Activated naive CD4-positive, alpha-beta T cell treated with anti-CD3 and anti-CD28 coated beads, Interleukin-2, amount 10 ng/mL, durations not matched to agents 7 days and 5 days (primary cell): ENCODE results near the gene FOSL2.
"Not testable (repeated sequence)": the region's sequence is repeated elsewhere in the genome, so short reads cannot be mapped to it uniquely, and the experiment has no call there.

Experiments
- CTCF ChIA-PET: fragments of 350-600 bp; sonication (Branson Sonifier 250); formaldehyde crosslinking; loops from one replicate; lab custom pipeline; 2021; ENCODE audit warnings: antibody characterized with exemption; lab: Charles Lee
- DNase-seq: peaks from one replicate; pipeline ENCODE4 v3.0.0-alpha.2; 2020
- H3K27ac Mint-ChIP-seq: one replicate; pipeline ENCODE4 v1.8.0; 2021; ENCODE audit warnings: mild to moderate bottlenecking, moderate library complexity, mixed read lengths
- H3K27me3 Mint-ChIP-seq: one replicate; pipeline ENCODE4 v1.8.0; 2021; ENCODE audit warnings: mild to moderate bottlenecking, mixed read lengths
- H3K36me3 Mint-ChIP-seq: one replicate; pipeline ENCODE4 v1.8.0; 2021; ENCODE audit warnings: mixed read lengths
- H3K4me1 Mint-ChIP-seq: one replicate; pipeline ENCODE4 v1.8.0; 2021; ENCODE audit warnings: mixed read lengths
- H3K4me3 Mint-ChIP-seq: one replicate; pipeline ENCODE4 v1.8.0; 2021; ENCODE audit warnings: mild to moderate bottlenecking, moderate library complexity, mixed read lengths
- H3K9me3 Mint-ChIP-seq: one replicate; pipeline ENCODE4 v1.8.0; 2021; ENCODE audit warnings: mixed read lengths

The FOSL2 gene

DNA sequence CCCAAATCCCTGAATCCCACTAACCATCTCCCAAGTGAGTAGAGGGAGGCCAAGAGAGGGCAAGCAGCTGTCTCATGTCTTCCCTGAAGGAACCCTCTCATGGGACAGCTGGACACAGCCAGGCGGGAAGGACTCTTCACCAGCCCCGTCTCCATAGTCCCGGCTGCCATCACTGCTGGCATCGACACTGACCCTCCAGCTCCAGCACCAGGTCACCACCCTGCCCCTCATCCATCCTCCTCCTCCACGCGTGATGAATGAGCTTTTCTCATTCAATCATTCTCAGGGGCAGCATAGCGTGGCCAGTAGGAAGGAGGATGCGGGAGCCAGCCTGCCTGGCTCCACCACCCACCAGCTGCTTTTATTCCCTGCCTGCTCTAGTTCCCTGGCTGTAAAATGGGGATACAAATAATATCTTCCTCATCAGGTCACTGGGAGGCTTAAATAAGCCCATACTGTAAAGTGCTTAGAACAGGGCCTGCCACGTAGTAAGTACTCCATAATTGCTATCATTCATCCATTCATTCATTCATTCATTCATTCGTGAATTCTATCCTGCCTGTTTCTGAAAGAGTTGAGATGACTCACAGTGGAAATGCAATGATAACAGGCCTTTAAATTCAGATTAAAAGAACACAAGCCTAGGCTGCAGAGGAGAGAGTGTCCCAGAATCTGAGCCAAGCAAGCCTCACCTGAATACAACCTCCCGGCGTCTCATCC lies 30.5 kb upstream of the FOSL2 start:
- peaks cover 4% of the 10 kb centered on the region for H3K36me3 Mint-ChIP-seq
- H3K9me3 Mint-ChIP-seq, result no peaks in the 10 kb centered on the region
- peaks cover 60% of the 10 kb centered on the region for H3K27me3 Mint-ChIP-seq
- peaks cover 94% of the 10 kb centered on the region for H3K4me1 Mint-ChIP-seq
- no peak for DNase-seq
- no peak overlapping the region for H3K4me3 Mint-ChIP-seq
- CTCF ChIA-PET, result interaction anchor here (0.6 kb wide), 1 partner anchor 30 kb away, joined by 3 read pairs; no protein-coding TSS in a partner anchor
- no peak overlapping the region for H3K27ac Mint-ChIP-seq

DNA sequence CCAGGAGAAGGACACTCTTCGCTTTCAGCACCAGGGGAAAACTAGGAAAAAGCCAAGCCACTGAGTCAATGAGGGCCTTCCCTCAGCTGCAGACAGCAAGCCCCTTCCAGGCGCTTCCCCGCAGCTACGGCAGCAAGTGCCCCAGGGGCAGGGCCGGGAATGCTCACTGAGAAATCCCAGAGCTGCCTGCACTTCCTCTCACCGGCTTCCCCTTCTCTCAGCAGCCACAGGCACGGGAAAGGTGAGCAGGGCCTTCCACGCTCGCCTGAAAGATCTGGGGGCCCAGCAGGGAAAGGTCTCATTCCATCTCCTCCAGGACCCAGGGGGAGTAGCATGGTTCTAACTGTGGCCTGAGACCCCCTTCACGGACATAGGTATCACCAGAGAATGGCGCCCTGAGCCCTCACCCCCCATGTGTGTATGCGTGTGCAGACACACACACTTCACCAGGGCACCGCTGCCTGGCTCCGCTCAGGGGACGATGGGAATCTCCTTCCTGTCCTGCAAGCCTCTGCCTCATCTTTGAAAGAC lies 29.6 kb upstream of the FOSL2 start:
- Mint-ChIP-seq H3K4me3 (no peak overlapping the region), H3K36me3 (peaks cover 4% of the 10 kb centered on the region), H3K9me3 (no peaks in the 10 kb centered on the region), H3K4me1 (peaks cover 98% of the 10 kb centered on the region), H3K27me3 (peaks cover 67% of the 10 kb centered on the region), H3K27ac (peak overlapping the region; percentile 52)
- DNase-seq, result no peak
- CTCF ChIA-PET, result no interaction called here

DNA sequence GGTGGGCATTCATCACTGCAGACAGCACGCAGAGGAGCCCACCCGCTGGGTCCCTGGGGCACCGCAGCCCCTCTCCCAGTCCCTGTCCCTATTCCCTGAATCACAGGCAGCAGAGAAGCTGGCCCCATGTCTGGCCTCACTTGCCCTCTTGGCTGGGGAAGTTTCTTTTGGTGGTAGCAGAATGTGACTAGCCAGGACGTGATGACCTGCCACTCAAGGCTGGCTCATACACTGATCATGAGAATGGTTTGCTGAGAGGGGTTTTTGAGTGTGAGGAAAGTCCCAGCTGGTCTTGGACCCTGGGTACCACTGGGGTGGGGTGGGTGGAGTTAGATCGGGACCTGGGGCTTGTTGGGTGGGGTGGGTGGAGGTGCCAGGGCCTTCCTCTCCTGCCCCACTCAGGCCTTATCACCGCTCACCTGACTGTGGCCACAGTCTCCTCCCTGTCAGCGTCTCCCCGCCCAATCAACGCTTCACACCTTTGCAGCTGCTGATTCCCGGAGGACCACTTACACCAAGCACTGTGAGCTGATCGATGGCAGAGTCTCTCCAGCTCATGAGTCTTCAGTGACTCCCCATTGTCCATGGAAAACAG lies 28.9 kb upstream of the FOSL2 start:
- H3K36me3 Mint-ChIP-seq, result peaks cover 4% of the 10 kb centered on the region
- no peaks in the 10 kb centered on the region for H3K9me3 Mint-ChIP-seq
- DNase-seq, result no peak
- peaks cover 95% of the 10 kb centered on the region for H3K4me1 Mint-ChIP-seq
- H3K4me3 Mint-ChIP-seq, result no peak overlapping the region
- peaks cover 70% of the 10 kb centered on the region for H3K27me3 Mint-ChIP-seq
- CTCF ChIA-PET, result no interaction called here
- no peak overlapping the region for H3K27ac Mint-ChIP-seq

DNA sequence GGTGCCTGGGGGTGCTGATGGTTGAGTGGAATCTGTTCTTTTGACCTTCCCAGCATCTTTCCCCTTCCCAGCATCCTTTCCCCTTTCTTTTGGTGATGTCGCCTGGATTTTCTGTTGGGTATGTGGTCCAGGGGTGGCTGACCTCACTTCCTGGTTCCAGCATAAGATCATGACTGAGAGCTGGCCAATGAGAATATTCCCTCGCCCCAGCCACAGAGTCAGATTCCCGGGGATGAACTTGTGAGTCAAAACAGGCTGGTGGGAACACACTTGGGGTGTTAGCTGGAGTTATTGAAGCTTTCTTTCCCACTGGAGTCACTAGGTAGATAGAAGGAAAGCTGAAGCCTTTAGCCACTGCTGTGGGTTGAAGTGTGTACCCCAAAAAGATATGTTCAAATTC lies 28.0 kb upstream of the FOSL2 start:
- Mint-ChIP-seq H3K4me3 (no peak overlapping the region), H3K27ac (peak overlapping the region; percentile 66)
- CTCF ChIA-PET, result no interaction called here

DNA sequence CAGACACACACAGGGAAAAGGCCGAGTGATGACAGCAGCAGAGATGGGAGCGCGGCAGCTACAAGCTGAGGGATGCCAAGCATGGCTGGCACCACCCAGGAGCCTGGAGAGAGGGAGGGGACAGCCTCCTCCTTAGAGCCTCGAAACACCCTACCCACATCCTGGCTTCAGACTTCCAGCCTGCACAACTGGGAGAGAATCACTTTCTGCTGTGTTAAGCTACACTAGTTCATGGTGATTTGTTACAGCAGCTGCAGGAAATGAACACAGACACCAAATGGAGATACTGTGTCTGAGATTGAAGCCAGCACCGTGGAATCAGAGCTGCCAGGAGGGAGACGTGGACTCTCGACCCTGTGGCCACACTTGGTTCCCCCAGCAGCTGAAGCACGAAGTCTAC lies 27.5 kb upstream of the FOSL2 start:
- H3K4me1 Mint-ChIP-seq, result peaks cover 87% of the 10 kb centered on the region
- peaks cover 71% of the 10 kb centered on the region for H3K27me3 Mint-ChIP-seq
- H3K9me3 Mint-ChIP-seq, result no peaks in the 10 kb centered on the region
- peaks cover 2% of the 10 kb centered on the region for H3K36me3 Mint-ChIP-seq
- no peak for DNase-seq
- peak overlapping the region; percentile 61 for H3K27ac Mint-ChIP-seq
- CTCF ChIA-PET, result no interaction called here
- H3K4me3 Mint-ChIP-seq, result no peak overlapping the region

More for the DNA sequence above, 28.0 kb upstream of the FOSL2 start:
- no peak for DNase-seq
- Mint-ChIP-seq H3K36me3 (peaks cover 2% of the 10 kb centered on the region), H3K27me3 (peaks cover 70% of the 10 kb centered on the region), H3K4me1 (peaks cover 93% of the 10 kb centered on the region), H3K9me3 (no peaks in the 10 kb centered on the region)

DNA sequence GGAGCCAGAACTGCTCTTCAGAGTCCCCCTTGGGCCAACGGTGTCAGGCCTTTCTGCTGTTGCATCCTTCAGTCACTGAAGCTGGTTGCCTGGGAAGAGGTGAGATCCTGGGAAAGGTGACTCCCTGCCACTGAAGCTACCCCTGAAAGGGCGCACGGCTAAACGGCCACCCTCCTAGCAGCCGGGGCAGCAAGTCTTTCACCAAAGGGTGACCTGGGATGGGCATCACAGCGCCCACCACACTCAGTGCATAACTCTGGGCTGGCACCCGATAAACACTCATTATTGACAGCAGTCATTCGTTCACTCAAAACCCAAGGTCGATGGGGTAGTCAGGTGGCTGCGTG lies 26.5 kb upstream of the FOSL2 start:
- Mint-ChIP-seq H3K27ac (peak overlapping the region; percentile 84), H3K4me3 (peak overlapping the region; percentile 10), H3K9me3 (no peaks in the 10 kb centered on the region), H3K27me3 (peaks cover 70% of the 10 kb centered on the region), H3K4me1 (peaks cover 79% of the 10 kb centered on the region), H3K36me3 (peaks cover 4% of the 10 kb centered on the region)
- CTCF ChIA-PET, result interaction anchor here (0.9 kb wide), 2 partner anchors 13 to 25 kb away, joined by 3 to 6 read pairs; no protein-coding TSS in a partner anchor
- DNase-seq, result no peak

DNA sequence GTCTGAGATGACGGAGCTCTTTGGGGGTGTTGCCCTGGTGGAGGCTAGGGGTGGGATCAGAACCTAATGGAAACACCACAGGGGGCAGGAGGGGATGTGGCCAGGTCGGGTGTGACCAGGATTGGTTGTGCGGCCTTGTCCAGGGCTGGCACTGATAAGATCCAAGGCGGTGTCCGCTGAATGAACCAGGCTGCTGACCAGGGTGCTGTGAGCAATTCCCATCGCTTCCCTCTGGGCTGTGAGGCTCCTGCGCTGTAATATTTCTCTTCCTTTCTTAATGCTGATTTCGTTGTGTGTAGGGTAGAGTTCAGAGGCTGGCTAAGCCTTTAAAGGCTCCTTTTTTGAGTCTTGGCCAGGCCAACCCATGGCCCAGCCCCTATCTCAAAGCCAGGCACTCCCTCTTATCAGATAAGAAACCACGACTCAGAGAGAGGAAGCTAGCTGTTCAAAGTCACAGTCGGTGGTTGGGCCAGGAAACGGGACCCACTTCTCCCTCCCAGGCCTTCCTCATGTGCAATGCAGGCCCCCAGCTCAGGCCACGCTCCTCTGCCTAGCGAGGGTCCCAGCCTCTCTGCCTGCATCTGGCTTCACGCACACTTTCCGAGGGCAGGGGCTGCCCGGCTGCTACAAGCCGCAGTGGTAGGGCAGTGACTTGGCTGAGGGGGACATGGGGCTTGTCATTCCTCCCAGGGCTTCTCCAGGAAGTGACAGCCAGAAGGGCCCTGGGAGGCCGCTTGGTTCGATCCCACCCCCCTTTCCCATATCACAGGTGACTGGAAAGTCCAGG lies 26.0 kb upstream of the FOSL2 start:
- DNase-seq, result peak; percentile 85
- Mint-ChIP-seq H3K27ac (peak overlapping the region; percentile 84), H3K4me3 (peak overlapping the region; percentile 58), H3K36me3 (peaks cover 4% of the 10 kb centered on the region), H3K27me3 (peaks cover 64% of the 10 kb centered on the region), H3K9me3 (no peaks in the 10 kb centered on the region), H3K4me1 (peaks cover 73% of the 10 kb centered on the region)
- CTCF ChIA-PET, result interaction anchor here (0.9 kb wide), 2 partner anchors 12 to 24 kb away, joined by 3 to 6 read pairs; no protein-coding TSS in a partner anchor

DNA sequence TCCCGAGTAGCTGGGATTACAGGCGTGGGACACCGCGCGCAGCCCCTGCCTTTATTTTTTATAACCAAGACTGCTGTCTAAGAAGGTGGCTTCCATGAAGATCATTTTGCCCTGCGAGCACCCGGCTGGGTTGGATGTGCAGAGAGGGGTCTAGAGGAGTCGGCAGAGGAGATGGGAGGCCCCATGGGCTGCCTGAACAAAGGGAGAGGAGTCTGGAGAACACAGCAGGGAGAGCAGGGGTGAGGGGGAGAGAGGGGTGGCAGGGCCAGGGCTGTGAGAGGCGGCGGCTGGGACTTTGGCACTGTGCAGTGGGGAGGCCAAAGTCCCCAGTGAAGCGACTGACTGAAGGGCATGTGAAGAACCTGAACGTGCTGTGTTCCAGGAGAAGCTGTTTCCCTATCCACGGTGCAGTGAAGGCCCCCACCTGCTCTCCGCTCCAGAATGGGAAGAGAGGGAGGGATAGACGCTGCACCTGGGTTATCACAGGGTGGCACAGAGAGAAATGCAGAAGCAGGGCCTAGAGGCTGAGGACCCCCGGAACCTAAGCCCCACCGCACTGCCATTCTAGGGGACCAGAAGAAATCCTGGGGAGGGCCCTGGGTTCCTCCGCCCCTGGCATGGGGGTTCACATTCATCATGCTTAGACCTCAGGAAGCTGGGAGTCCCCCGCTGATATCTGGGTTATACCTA lies 24.8 kb upstream of the FOSL2 start:
- Mint-ChIP-seq H3K27ac (no peak overlapping the region), H3K9me3 (no peaks in the 10 kb centered on the region), H3K4me1 (peaks cover 62% of the 10 kb centered on the region), H3K36me3 (peaks cover 4% of the 10 kb centered on the region), H3K27me3 (peaks cover 56% of the 10 kb centered on the region), H3K4me3 (no peak overlapping the region)
- CTCF ChIA-PET, result interaction anchor here (1.2 kb wide), 1 partner anchor 10 kb away, joined by 3 read pairs; no protein-coding TSS in a partner anchor
- DNase-seq, result no peak

DNA sequence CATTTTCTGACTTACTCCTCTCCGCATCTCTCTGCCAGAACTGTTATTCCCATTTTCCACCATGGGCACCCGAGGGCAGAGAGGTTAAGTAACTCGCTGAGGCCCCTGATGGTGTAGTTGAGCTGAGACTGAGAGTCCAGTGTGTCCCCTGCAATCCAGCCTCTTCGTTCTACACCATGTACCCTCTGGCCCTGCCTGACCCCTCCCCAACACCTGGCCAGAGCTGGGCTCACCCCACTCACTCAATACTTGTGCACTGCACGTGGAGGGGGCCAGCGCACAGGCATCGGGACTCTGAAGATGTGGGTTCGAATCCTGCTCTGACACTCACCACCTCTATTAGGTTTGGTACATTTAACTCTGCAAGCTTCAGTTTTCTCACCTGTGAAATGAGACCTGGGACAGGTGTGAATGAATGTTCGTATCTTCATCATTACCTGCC lies 24.3 kb upstream of the FOSL2 start:
- Mint-ChIP-seq H3K36me3 (peaks cover 4% of the 10 kb centered on the region), H3K9me3 (no peaks in the 10 kb centered on the region), H3K27me3 (peaks cover 56% of the 10 kb centered on the region), H3K27ac (no peak overlapping the region), H3K4me1 (peaks cover 57% of the 10 kb centered on the region), H3K4me3 (no peak overlapping the region)
- DNase-seq, result no peak
- CTCF ChIA-PET, result interaction anchor here (1.2 kb wide), 1 partner anchor 10 kb away, joined by 3 read pairs; no protein-coding TSS in a partner anchor

DNA sequence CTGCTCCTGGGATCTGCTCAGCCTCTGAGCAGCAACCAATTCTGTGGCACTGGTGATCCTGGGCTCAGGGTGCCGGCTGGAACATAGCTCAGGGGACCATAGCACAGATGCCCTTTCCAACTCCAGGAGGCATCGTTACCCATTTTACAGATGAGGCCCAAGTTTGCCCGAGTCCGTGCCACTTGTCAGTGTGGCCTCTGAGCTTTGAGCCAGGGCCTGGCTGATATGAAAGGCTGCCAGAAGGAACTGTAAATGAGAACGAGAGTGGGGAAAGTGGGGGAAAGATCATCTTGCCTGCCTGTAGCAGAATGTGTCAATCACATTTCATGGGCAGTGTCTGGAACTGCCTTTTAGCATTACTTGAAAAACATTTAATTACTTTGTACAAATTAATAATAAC lies 23.3 kb upstream of the FOSL2 start:
- DNase-seq, result no peak
- Mint-ChIP-seq H3K27ac (no peak overlapping the region), H3K4me3 (no peak overlapping the region), H3K27me3 (peaks cover 56% of the 10 kb centered on the region), H3K4me1 (peaks cover 49% of the 10 kb centered on the region), H3K36me3 (peaks cover 2% of the 10 kb centered on the region), H3K9me3 (no peaks in the 10 kb centered on the region)
- CTCF ChIA-PET, result interaction anchor here (1.2 kb wide), 1 partner anchor 9 kb away, joined by 3 read pairs; no protein-coding TSS in a partner anchor

DNA sequence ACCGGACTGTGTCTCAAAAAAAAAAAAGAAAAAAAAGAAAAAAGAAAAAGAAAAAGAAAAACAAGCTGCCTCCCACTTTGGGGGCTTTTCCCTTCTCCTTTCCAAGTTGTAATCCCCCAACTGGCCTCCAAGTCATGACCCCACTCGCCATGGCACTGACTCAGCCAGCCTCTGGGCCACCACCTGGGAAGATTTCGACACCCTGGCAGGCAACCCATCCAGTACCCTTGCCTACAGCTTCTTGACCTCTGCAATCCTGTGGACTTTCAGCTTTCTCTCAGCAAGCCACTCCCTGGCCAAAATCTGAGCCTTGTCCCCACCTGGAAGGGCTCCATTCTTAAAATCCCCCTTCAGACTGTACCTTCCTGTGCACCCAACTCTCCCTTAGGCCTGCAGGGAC lies 22.3 kb upstream of the FOSL2 start:
- Mint-ChIP-seq H3K27me3 (peaks cover 61% of the 10 kb centered on the region), H3K27ac (no peak overlapping the region), H3K9me3 (no peaks in the 10 kb centered on the region), H3K4me1 (peaks cover 39% of the 10 kb centered on the region), H3K36me3 (peaks cover 2% of the 10 kb centered on the region), H3K4me3 (no peak overlapping the region)
- CTCF ChIA-PET, result interaction anchor here (0.8 kb wide), 1 partner anchor 9 kb away, joined by 3 read pairs; no protein-coding TSS in a partner anchor
- no peak for DNase-seq

DNA sequence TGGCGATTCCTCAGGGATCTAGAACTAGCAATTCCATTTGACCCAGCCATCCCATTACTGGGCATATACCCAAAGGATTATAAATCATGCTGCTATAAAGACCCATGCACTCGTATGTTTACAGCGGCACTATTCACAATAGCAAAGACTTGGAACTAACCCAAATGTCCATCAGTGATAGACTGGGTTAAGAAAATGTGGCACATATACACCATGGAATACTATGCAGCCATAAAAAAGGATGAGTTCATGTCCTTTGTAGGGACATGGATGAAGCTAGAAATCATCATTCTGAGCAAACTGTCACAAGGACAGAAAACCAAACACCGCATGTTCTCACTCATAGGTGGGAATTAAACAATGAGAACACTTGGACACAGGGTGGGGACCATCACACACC lies 20.9 kb upstream of the FOSL2 start:
- H3K4me3 Mint-ChIP-seq, result not testable (repeated sequence)

DNA sequence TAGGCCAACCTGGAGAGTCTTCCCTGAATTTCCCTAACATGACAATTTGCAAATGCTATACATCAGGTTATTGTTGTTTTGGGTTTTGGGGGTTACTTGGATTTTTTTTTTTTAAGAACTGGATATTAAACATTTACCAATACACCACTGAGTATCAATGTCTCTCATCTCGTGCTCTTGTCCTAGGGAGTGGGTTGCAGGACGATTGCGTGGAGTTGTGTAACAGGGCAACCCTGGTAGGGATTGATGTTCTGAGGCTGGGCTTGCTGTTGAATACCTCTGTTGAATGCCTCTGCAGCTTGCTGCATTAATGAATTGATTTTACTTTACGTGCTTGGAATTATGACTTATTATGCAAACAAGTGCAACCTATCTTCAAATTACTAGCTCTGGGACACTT lies 18.8 kb upstream of the FOSL2 start:
- H3K9me3 Mint-ChIP-seq, result no peaks in the 10 kb centered on the region
- no peak overlapping the region for H3K4me3 Mint-ChIP-seq
- H3K27ac Mint-ChIP-seq, result no peak overlapping the region
- H3K36me3 Mint-ChIP-seq, result peaks cover 2% of the 10 kb centered on the region
- peaks cover 22% of the 10 kb centered on the region for H3K4me1 Mint-ChIP-seq
- H3K27me3 Mint-ChIP-seq, result peaks cover 72% of the 10 kb centered on the region
- CTCF ChIA-PET, result no interaction called here
- DNase-seq, result no peak

More for the DNA sequence above, 20.9 kb upstream of the FOSL2 start:
- CTCF ChIA-PET, DNase-seq, H3K36me3 Mint-ChIP-seq, H3K27ac Mint-ChIP-seq, H3K9me3 Mint-ChIP-seq: not testable (repeated sequence)
- Mint-ChIP-seq H3K4me1 (peaks cover 25% of the 10 kb centered on the region), H3K27me3 (peaks cover 72% of the 10 kb centered on the region)
